ENCODE data around the gene RAD51B.
"Not testable (repeated sequence)": the region's sequence is repeated elsewhere in the genome, so short reads cannot be mapped to it uniquely, and the experiment has no call there.

The RAD51B gene

GRCh38 chr14:68293404-68293803 lies 473.8 kb downstream of the RAD51B start:
- Histone ChIP-seq H3K27me3 (ENCODE audit: control insufficient read depth in 1 of 2, insufficient read depth in 2 of 2, low read length in 2 of 2) (no peaks in the 10 kb centered on the region), H3K27ac (ENCODE audit: low read depth, low read length) (no peak overlapping the region), H3K9ac (ENCODE audit: low read depth in 1 of 2, low read length in 2 of 2) (no peak overlapping the region), H3K9me3 (ENCODE audit: control insufficient read depth in 1 of 2, low read length in 2 of 2) (no peaks in the 10 kb centered on the region), H3K4me1 (ENCODE audit: control insufficient read depth in 1 of 2, insufficient read depth in 2 of 2, low read length in 2 of 2) (peaks cover 26 to 44% of the 10 kb centered on the region in 2 donors), H3K4me3 (ENCODE audit: low read depth in 1 of 2, low read length in 2 of 2) (no peak overlapping the region), H3K36me3 (ENCODE audit: control insufficient read depth in 1 of 2, insufficient read depth in 2 of 2, low read length in 2 of 2) (no peaks in the 10 kb centered on the region)

GRCh38 chr14:68295316-68295816 lies 475.8 kb downstream of the RAD51B start:
- no peaks in the 10 kb centered on the region for H3K27me3 ChIP-seq (ENCODE audit: control insufficient read depth in 1 of 2, insufficient read depth in 2 of 2, low read length in 2 of 2)
- H3K36me3 ChIP-seq (ENCODE audit: control insufficient read depth in 1 of 2, insufficient read depth in 2 of 2, low read length in 2 of 2) = no peaks in the 10 kb centered on the region
- H3K9ac ChIP-seq (ENCODE audit: low read depth in 1 of 2, low read length in 2 of 2) = no peak overlapping the region
- no peak overlapping the region for H3K27ac ChIP-seq (ENCODE audit: low read depth, low read length)
- peaks cover 26 to 44% of the 10 kb centered on the region in 2 donors for H3K4me1 ChIP-seq (ENCODE audit: control insufficient read depth in 1 of 2, insufficient read depth in 2 of 2, low read length in 2 of 2)
- no peak overlapping the region for H3K4me3 ChIP-seq (ENCODE audit: low read depth in 1 of 2, low read length in 2 of 2)
- H3K9me3 ChIP-seq (ENCODE audit: control insufficient read depth in 1 of 2, low read length in 2 of 2) = no peaks in the 10 kb centered on the region

- H3K4me1 ChIP-seq (ENCODE audit: control insufficient read depth in 1 of 2, insufficient read depth in 2 of 2, low read length in 2 of 2) = peaks cover 21 to 39% of the 10 kb centered on the region in 2 donors
- no peak overlapping the region for H3K4me3 ChIP-seq (ENCODE audit: low read depth in 1 of 2, low read length in 2 of 2)
- H3K27ac ChIP-seq (ENCODE audit: low read depth, low read length) = no peak overlapping the region
- H3K36me3 ChIP-seq (ENCODE audit: control insufficient read depth in 1 of 2, insufficient read depth in 2 of 2, low read length in 2 of 2) = no peaks in the 10 kb centered on the region
- H3K27me3 ChIP-seq (ENCODE audit: control insufficient read depth in 1 of 2, insufficient read depth in 2 of 2, low read length in 2 of 2) = no peaks in the 10 kb centered on the region
- no peaks in the 10 kb centered on the region for H3K9me3 ChIP-seq (ENCODE audit: control insufficient read depth in 1 of 2, low read length in 2 of 2)
- H3K9ac ChIP-seq (ENCODE audit: low read depth in 1 of 2, low read length in 2 of 2) = no peak overlapping the region
Measured at GRCh38 chr14:68297039-68297438, 477.5 kb downstream of the RAD51B start.

DNA sequence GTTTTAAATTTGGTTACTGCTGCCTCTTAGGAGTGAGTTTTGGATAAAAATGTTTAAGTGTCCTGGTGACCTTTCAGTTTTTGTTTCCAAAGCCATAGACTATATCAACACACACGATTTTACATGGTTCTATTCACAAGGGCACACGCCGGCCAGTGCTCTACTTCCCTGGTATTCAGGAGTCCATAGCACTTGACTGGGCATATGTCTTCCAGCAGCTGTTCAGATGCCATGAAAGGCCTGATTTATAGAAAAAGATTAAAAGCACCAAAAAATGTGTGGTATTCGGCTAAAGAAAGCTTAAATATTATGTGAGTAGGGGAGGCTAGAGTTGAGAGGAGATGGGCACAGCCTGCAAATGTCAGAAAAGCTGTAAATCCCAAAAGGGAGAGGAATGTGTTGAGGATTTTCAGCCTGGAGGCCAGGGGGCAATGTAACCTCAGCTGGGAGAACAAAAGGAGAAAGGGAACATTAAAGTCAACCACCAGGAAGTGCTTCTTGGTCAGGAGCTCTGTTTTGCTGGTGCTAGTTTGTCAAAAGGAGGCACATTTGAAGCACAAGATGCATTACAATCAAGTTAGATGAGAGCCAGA lies 478.4 kb downstream of the RAD51B start:
- peaks cover 14 to 30% of the 10 kb centered on the region in 2 donors for H3K4me1 ChIP-seq (ENCODE audit: control insufficient read depth in 1 of 2, insufficient read depth in 2 of 2, low read length in 2 of 2)
- no peaks in the 10 kb centered on the region for H3K27me3 ChIP-seq (ENCODE audit: control insufficient read depth in 1 of 2, insufficient read depth in 2 of 2, low read length in 2 of 2)
- no peak overlapping the region for H3K27ac ChIP-seq (ENCODE audit: low read depth, low read length)
- no peak overlapping the region for H3K9ac ChIP-seq (ENCODE audit: low read depth in 1 of 2, low read length in 2 of 2)
- no peaks in the 10 kb centered on the region for H3K9me3 ChIP-seq (ENCODE audit: control insufficient read depth in 1 of 2, low read length in 2 of 2)
- no peaks in the 10 kb centered on the region for H3K36me3 ChIP-seq (ENCODE audit: control insufficient read depth in 1 of 2, insufficient read depth in 2 of 2, low read length in 2 of 2)
- H3K4me3 ChIP-seq (ENCODE audit: low read depth in 1 of 2, low read length in 2 of 2) = no peak overlapping the region

DNA sequence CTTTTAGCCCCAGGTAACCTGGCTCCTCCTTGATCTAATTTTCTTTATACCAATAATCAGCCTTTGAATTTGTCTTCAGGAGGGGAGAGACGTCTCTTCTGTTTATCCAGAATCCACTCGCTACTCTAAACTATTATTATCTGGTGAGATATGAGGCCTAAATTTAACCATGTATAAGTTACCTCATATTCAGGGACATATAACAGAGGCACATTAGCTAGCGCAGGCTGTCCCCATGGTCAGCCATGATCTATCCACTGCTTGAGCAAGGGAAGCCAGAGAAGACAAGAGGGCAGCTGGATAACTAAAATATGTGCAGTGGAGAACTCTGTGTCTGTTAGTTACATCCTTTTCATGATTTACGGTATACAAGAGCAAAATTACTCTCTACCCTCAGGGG lies 481.0 kb downstream of the RAD51B start:
- H3K27me3 ChIP-seq (ENCODE audit: control insufficient read depth in 1 of 2, insufficient read depth in 2 of 2, low read length in 2 of 2) = no peaks in the 10 kb centered on the region
- H3K9me3 ChIP-seq (ENCODE audit: control insufficient read depth in 1 of 2, low read length in 2 of 2) = no peaks in the 10 kb centered on the region
- H3K9ac ChIP-seq (ENCODE audit: low read depth in 1 of 2, low read length in 2 of 2) = no peak overlapping the region
- peaks cover 4 to 12% of the 10 kb centered on the region in 2 donors for H3K4me1 ChIP-seq (ENCODE audit: control insufficient read depth in 1 of 2, insufficient read depth in 2 of 2, low read length in 2 of 2)
- no peak overlapping the region for H3K27ac ChIP-seq (ENCODE audit: low read depth, low read length)
- H3K36me3 ChIP-seq (ENCODE audit: control insufficient read depth in 1 of 2, insufficient read depth in 2 of 2, low read length in 2 of 2) = no peaks in the 10 kb centered on the region
- H3K4me3 ChIP-seq (ENCODE audit: low read depth in 1 of 2, low read length in 2 of 2) = no peak overlapping the region

- Histone ChIP-seq H3K27me3 (ENCODE audit: control insufficient read depth in 1 of 2, insufficient read depth in 2 of 2, low read length in 2 of 2) (no peaks in the 10 kb centered on the region), H3K36me3 (ENCODE audit: control insufficient read depth in 1 of 2, insufficient read depth in 2 of 2, low read length in 2 of 2) (no peaks in the 10 kb centered on the region), H3K4me3 (ENCODE audit: low read depth in 1 of 2, low read length in 2 of 2) (no peak overlapping the region), H3K4me1 (ENCODE audit: control insufficient read depth in 1 of 2, insufficient read depth in 2 of 2, low read length in 2 of 2) (peaks cover 0 to 8% of the 10 kb centered on the region in 2 donors), H3K9ac (ENCODE audit: low read depth in 1 of 2, low read length in 2 of 2) (no peak overlapping the region), H3K9me3 (ENCODE audit: control insufficient read depth in 1 of 2, low read length in 2 of 2) (no peaks in the 10 kb centered on the region), H3K27ac (ENCODE audit: low read depth, low read length) (no peak overlapping the region)
Measured at GRCh38 chr14:68301219-68301618, 481.6 kb downstream of the RAD51B start.

- H3K4me1 ChIP-seq (ENCODE audit: control insufficient read depth in 1 of 2, insufficient read depth in 2 of 2, low read length in 2 of 2) = peaks cover 5 to 11% of the 10 kb centered on the region in 2 donors
- not testable (repeated sequence) for H3K27me3 ChIP-seq (ENCODE audit: control insufficient read depth in 1 of 2, insufficient read depth in 2 of 2, low read length in 2 of 2); H3K9ac ChIP-seq (ENCODE audit: low read depth in 1 of 2, low read length in 2 of 2); H3K36me3 ChIP-seq (ENCODE audit: control insufficient read depth in 1 of 2, insufficient read depth in 2 of 2, low read length in 2 of 2); H3K9me3 ChIP-seq (ENCODE audit: control insufficient read depth in 1 of 2, low read length in 2 of 2); H3K4me3 ChIP-seq (ENCODE audit: low read depth in 1 of 2, low read length in 2 of 2); H3K27ac ChIP-seq (ENCODE audit: low read depth, low read length)
Measured at GRCh38 chr14:68302938-68303337, 483.4 kb downstream of the RAD51B start.

DNA sequence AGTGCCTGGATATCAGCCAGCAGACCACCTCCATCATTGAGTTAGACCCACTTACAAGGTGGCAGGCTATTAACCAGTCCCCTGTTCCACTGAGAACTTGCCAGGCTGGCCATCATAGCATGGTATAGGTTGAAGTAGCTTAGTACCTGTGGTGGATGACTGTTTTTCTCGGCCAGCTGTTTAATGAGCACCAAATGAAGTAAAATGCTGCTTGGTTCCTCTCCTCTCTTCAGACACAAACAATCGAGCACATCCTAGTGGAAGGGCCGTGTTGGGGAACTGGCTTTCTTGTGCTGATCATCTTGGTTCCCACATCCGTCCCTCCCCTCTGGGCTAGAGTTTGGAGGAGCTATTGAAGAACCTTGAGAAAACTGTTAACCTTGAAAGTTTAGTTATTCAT lies 486.2 kb downstream of the RAD51B start:
- Histone ChIP-seq H3K27ac (ENCODE audit: low read depth, low read length) (no peak overlapping the region), H3K4me3 (ENCODE audit: low read depth in 1 of 2, low read length in 2 of 2) (no peak overlapping the region), H3K36me3 (ENCODE audit: control insufficient read depth in 1 of 2, insufficient read depth in 2 of 2, low read length in 2 of 2) (no peaks in the 10 kb centered on the region), H3K27me3 (ENCODE audit: control insufficient read depth in 1 of 2, insufficient read depth in 2 of 2, low read length in 2 of 2) (no peaks in the 10 kb centered on the region), H3K4me1 (ENCODE audit: control insufficient read depth in 1 of 2, insufficient read depth in 2 of 2, low read length in 2 of 2) (peaks cover 5 to 20% of the 10 kb centered on the region in 2 donors), H3K9ac (ENCODE audit: low read depth in 1 of 2, low read length in 2 of 2) (no peak overlapping the region), H3K9me3 (ENCODE audit: control insufficient read depth in 1 of 2, low read length in 2 of 2) (no peaks in the 10 kb centered on the region)

DNA sequence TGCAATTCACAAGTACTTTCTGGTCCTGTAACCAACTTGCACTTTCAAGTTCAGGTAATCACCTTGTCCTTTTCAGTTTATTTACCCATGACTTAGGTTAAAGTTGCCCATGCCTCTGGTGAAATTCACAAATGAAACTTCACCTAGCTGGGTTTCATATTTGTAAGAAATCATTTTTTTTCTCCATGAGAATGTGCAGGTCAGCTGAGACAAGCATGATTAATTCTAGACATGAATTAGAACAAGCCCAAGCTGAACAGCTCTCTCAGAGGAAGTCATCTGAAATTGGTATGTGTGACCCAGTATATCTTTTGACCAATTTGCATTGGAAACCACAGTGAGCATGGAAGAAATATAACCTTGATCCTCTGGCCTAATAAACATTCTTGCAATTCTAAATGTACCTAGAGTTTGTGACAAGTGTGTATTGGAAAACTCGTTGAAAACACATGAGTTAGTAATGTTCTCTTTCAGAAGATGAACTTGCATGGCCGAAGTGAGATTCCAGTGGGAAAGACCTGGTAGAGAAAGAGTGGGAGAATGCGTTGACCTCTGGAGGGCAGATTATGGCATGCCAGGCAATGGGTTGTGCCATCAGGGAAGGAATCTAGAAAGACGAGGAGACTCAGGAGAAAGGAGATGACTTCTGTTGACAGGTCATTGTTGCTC lies 486.8 kb downstream of the RAD51B start:
- Histone ChIP-seq H3K36me3 (ENCODE audit: control insufficient read depth in 1 of 2, insufficient read depth in 2 of 2, low read length in 2 of 2) (no peaks in the 10 kb centered on the region), H3K27ac (ENCODE audit: low read depth, low read length) (no peak overlapping the region), H3K4me3 (ENCODE audit: low read depth in 1 of 2, low read length in 2 of 2) (no peak overlapping the region), H3K27me3 (ENCODE audit: control insufficient read depth in 1 of 2, insufficient read depth in 2 of 2, low read length in 2 of 2) (no peaks in the 10 kb centered on the region), H3K9ac (ENCODE audit: low read depth in 1 of 2, low read length in 2 of 2) (no peak overlapping the region), H3K4me1 (ENCODE audit: control insufficient read depth in 1 of 2, insufficient read depth in 2 of 2, low read length in 2 of 2) (peaks cover 5 to 20% of the 10 kb centered on the region in 2 donors), H3K9me3 (ENCODE audit: control insufficient read depth in 1 of 2, low read length in 2 of 2) (no peaks in the 10 kb centered on the region)

GRCh38 chr14:68306934-68307789 lies 487.6 kb downstream of the RAD51B start:
- H3K27me3 ChIP-seq (ENCODE audit: control insufficient read depth in 1 of 2, insufficient read depth in 2 of 2, low read length in 2 of 2) = no peaks in the 10 kb centered on the region
- no peak overlapping the region for H3K9ac ChIP-seq (ENCODE audit: low read depth in 1 of 2, low read length in 2 of 2)
- peak overlapping the region; percentile 1 for H3K27ac ChIP-seq (ENCODE audit: low read depth, low read length)
- H3K36me3 ChIP-seq (ENCODE audit: control insufficient read depth in 1 of 2, insufficient read depth in 2 of 2, low read length in 2 of 2) = no peaks in the 10 kb centered on the region
- H3K4me3 ChIP-seq (ENCODE audit: low read depth in 1 of 2, low read length in 2 of 2) = peak overlapping the region in 1 of 2 donors; percentile 2
- H3K4me1 ChIP-seq (ENCODE audit: control insufficient read depth in 1 of 2, insufficient read depth in 2 of 2, low read length in 2 of 2) = peaks cover 5 to 20% of the 10 kb centered on the region in 2 donors
- H3K9me3 ChIP-seq (ENCODE audit: control insufficient read depth in 1 of 2, low read length in 2 of 2) = no peaks in the 10 kb centered on the region
